SJCRH30 (cell line): ENCODE results near the gene PPIE. TPM values are rescaled to one million over a fixed set of nuclear protein-coding genes. Genes with fewer than 3 reads are reported as not detected.
A peak's percentile ranks its signal among the peaks of the same experiment; 100 is the strongest.

Source experiments
- DNase-seq, 2 experiments: peaks; one replicate each; pipeline ENCODE4 v3.0.0-alpha.2; 2015 to 2020
- H3K27ac ChIP-seq: fragments of 250-450 bp; sonication (Bioruptor Pico); 2 replicates; pipeline ENCODE4 v1.5.1; 2020; ENCODE audit warnings: mild to moderate bottlenecking, moderate library complexity
- H3K27me3 ChIP-seq: fragments of 250-450 bp; sonication (Bioruptor Pico); 2 replicates; pipeline ENCODE4 v1.5.1; 2020; ENCODE audit warnings: mild to moderate bottlenecking, moderate library complexity
- H3K36me3 ChIP-seq: fragments of 250-450 bp; sonication (Bioruptor Pico); 2 replicates; pipeline ENCODE4 v1.5.1; 2020; ENCODE audit warnings: mild to moderate bottlenecking, moderate library complexity
- H3K4me1 ChIP-seq: fragments of 250-450 bp; sonication (Bioruptor Pico); 2 replicates; pipeline ENCODE4 v1.5.1; 2020; ENCODE audit warnings: mild to moderate bottlenecking, moderate library complexity
- H3K4me3 ChIP-seq: fragments of 250-450 bp; sonication (Bioruptor Pico); 2 replicates; pipeline ENCODE4 v1.5.1; 2020; ENCODE audit warnings: mild to moderate bottlenecking, moderate library complexity
- H3K9me3 ChIP-seq: fragments of 250-450 bp; sonication (Bioruptor Pico); replicated peaks from 2 replicates; pipeline ENCODE4 v1.5.1; 2020; ENCODE audit warnings: mild to moderate bottlenecking, moderate library complexity
- total RNA-seq: library from RNA; depleted of rRNA; stranded (reverse); fragments of >200 nt; shearing (Covaris generic); gene quantifications from 2 replicates; pipeline ENCODE4 v1.2.3, GENCODE V29; 2014

PPIE gene
- total RNA-seq, 1 experiment from 2014 or later: 64.0 TPM

- H3K27ac ChIP-seq: no peak overlapping the region
- no peaks in the 10 kb centered on the region for H3K4me1 ChIP-seq
- H3K36me3 ChIP-seq: no peaks in the 10 kb centered on the region
- H3K27me3 ChIP-seq: peaks cover 3% of the 10 kb centered on the region
- no peak overlapping the region for H3K4me3 ChIP-seq
- no peaks in the 10 kb centered on the region for H3K9me3 ChIP-seq
- no peak for DNase-seq
Measured at GRCh38 chr1:39732730-39733129, 6.0 kb upstream of the PPIE start.

- peaks cover 3% of the 10 kb centered on the region; the same call in 1 of the 2 replicates for H3K27me3 ChIP-seq
- H3K36me3 ChIP-seq: no peaks in the 10 kb centered on the region
- no peaks in the 10 kb centered on the region for H3K4me1 ChIP-seq
- DNase-seq: peak in 1 of 2 experiments; percentile 42
- no peaks in the 10 kb centered on the region for H3K9me3 ChIP-seq
- no peak overlapping the region for H3K27ac ChIP-seq
- H3K4me3 ChIP-seq: no peak overlapping the region
Measured at GRCh38 chr1:39733161-39733560, 5.5 kb upstream of the PPIE start.

- no peak for DNase-seq
- Histone ChIP-seq H3K27ac (no peak overlapping the region), H3K36me3 (0 out of 2 replicates have a peak, but pooled peaks cover 1% of the 10 kb centered on the region), H3K27me3 (peaks cover 3% of the 10 kb centered on the region; the same call in 1 of the 2 replicates), H3K4me3 (no peak overlapping the region), H3K9me3 (no peaks in the 10 kb centered on the region), H3K4me1 (0 out of 2 replicates have a peak, but pooled peaks cover 2% of the 10 kb centered on the region)
Measured at GRCh38 chr1:39735731-39736130, 3.0 kb upstream of the PPIE start.

GRCh38 chr1:39737546-39738169, 1.0 kb upstream of the PPIE start:
- peak in 1 of 2 experiments; percentile 48 for DNase-seq
- Histone ChIP-seq H3K27ac (no peak overlapping the region), H3K36me3 (peaks cover 17% of the 10 kb centered on the region), H3K4me1 (0 out of 2 replicates have a peak, but pooled peaks cover 6% of the 10 kb centered on the region), H3K9me3 (no peaks in the 10 kb centered on the region), H3K27me3 (no peaks in the 10 kb centered on the region), H3K4me3 (no peak overlapping the region)

- Histone ChIP-seq H3K27me3 (no peaks in the 10 kb centered on the region), H3K27ac (no peak overlapping the region), H3K36me3 (peaks cover 84% of the 10 kb centered on the region), H3K9me3 (no peaks in the 10 kb centered on the region), H3K4me1 (0 out of 2 replicates have a peak, but pooled peaks cover 6% of the 10 kb centered on the region), H3K4me3 (no peak overlapping the region)
- no peak for DNase-seq
Measured at GRCh38 chr1:39745016-39745670, 6.5 kb downstream of the PPIE start.

GRCh38 chr1:39751595-39751994, 12.9 kb downstream of the PPIE start:
- Histone ChIP-seq H3K36me3 (peaks cover 77% of the 10 kb centered on the region), H3K4me1 (no peaks in the 10 kb centered on the region), H3K27ac (no peak overlapping the region), H3K4me3 (no peak overlapping the region), H3K9me3 (no peaks in the 10 kb centered on the region), H3K27me3 (no peaks in the 10 kb centered on the region)
- DNase-seq: no peak

- Histone ChIP-seq H3K9me3 (no peaks in the 10 kb centered on the region), H3K4me1 (no peaks in the 10 kb centered on the region), H3K27me3 (no peaks in the 10 kb centered on the region), H3K27ac (no peak overlapping the region), H3K36me3 (peaks cover 72% of the 10 kb centered on the region), H3K4me3 (no peak overlapping the region)
- DNase-seq: no peak
Measured at GRCh38 chr1:39752703-39753102, 14.0 kb downstream of the PPIE start.

- H3K4me1 ChIP-seq: no peaks in the 10 kb centered on the region
- H3K9me3 ChIP-seq: no peaks in the 10 kb centered on the region
- H3K27me3 ChIP-seq: no peaks in the 10 kb centered on the region
- H3K36me3 ChIP-seq: peaks cover 68% of the 10 kb centered on the region
- H3K4me3 ChIP-seq: no peak overlapping the region
- no peak overlapping the region for H3K27ac ChIP-seq
- no peak for DNase-seq
Measured at GRCh38 chr1:39753132-39754025, 14.7 kb downstream of the PPIE start.

GRCh38 chr1:39754026-39754570, 15.4 kb downstream of the PPIE start:
- H3K4me3 ChIP-seq: no peak overlapping the region
- H3K27me3 ChIP-seq: no peaks in the 10 kb centered on the region
- no peaks in the 10 kb centered on the region for H3K4me1 ChIP-seq
- H3K36me3 ChIP-seq: peaks cover 61% of the 10 kb centered on the region
- no peak overlapping the region for H3K27ac ChIP-seq
- H3K9me3 ChIP-seq: no peaks in the 10 kb centered on the region
- no peak for DNase-seq

GRCh38 chr1:39754906-39755504, 16.3 kb downstream of the PPIE start:
- Histone ChIP-seq H3K4me1 (no peaks in the 10 kb centered on the region), H3K27me3 (no peaks in the 10 kb centered on the region), H3K4me3 (no peak overlapping the region), H3K9me3 (no peaks in the 10 kb centered on the region), H3K36me3 (peaks cover 54% of the 10 kb centered on the region), H3K27ac (no peak overlapping the region)
- no peak for DNase-seq

GRCh38 chr1:39755965-39756659, 17.4 kb downstream of the PPIE start:
- Histone ChIP-seq H3K27me3 (no peaks in the 10 kb centered on the region), H3K4me3 (no peak overlapping the region), H3K36me3 (peaks cover 44% of the 10 kb centered on the region), H3K9me3 (no peaks in the 10 kb centered on the region), H3K4me1 (no peaks in the 10 kb centered on the region), H3K27ac (no peak overlapping the region)
- peak in 1 of 2 experiments; percentile 29 for DNase-seq

- Histone ChIP-seq H3K4me1 (no peaks in the 10 kb centered on the region), H3K27me3 (no peaks in the 10 kb centered on the region), H3K4me3 (no peak overlapping the region), H3K27ac (no peak overlapping the region), H3K36me3 (peaks cover 30% of the 10 kb centered on the region), H3K9me3 (no peaks in the 10 kb centered on the region)
- no peak for DNase-seq
Measured at GRCh38 chr1:39757501-39757900, 18.8 kb downstream of the PPIE start.

- no peak overlapping the region for H3K4me3 ChIP-seq
- no peak for DNase-seq
- H3K4me1 ChIP-seq: no peaks in the 10 kb centered on the region
- peaks cover 19% of the 10 kb centered on the region for H3K36me3 ChIP-seq
- H3K9me3 ChIP-seq: no peaks in the 10 kb centered on the region
- no peaks in the 10 kb centered on the region for H3K27me3 ChIP-seq
- no peak overlapping the region for H3K27ac ChIP-seq
Measured at GRCh38 chr1:39758556-39759435, 20.1 kb downstream of the PPIE start.
